GM18502 (cell line): Measurements from ENCODE around the gene CSTF1.

Experiments
- ATAC-seq: cut with Tn5 transposase; IDR thresholded peaks from one replicate; pipeline ENCODE4 v1.9.1; 2021; ENCODE audit warnings: mild to moderate bottlenecking; ENCODE audit not compliant: unreplicated experiment, poor library complexity

Gene CSTF1

GRCh38 chr20:56445130-56445529 lies 52.7 kb downstream of the CSTF1 start:
- no peak for ATAC-seq

- ATAC-seq: no peak
These were observed 53.1 kb downstream of the CSTF1 start for GRCh38 chr20:56445540-56445939.

- no peak for ATAC-seq
These were observed 54.8 kb downstream of the CSTF1 start for GRCh38 chr20:56447227-56447626.

- no peak for ATAC-seq
These were observed 57.0 kb downstream of the CSTF1 start for GRCh38 chr20:56449459-56449858.

- no peak for ATAC-seq
These were observed 58.8 kb downstream of the CSTF1 start for GRCh38 chr20:56451056-56451765.

- ATAC-seq: peak; percentile 90
These were observed 60.9 kb downstream of the CSTF1 start for GRCh38 chr20:56453352-56453751.

GRCh38 chr20:56454754-56455153 lies 62.3 kb downstream of the CSTF1 start:
- peak; percentile 54 for ATAC-seq
